Mesodermal cell (in vitro differentiated cells): Measurements from ENCODE around the gene APOBEC4. TPM values are rescaled to one million over a fixed set of nuclear protein-coding genes. Genes with fewer than 3 reads are reported as not detected.

Source experiments
- H3K27ac ChIP-seq: 2 replicates; pipeline ENCODE4 v1.7.0; 2013; ENCODE audit warnings: mild to moderate bottlenecking, low read depth, low read length, moderate library complexity; ENCODE audit not compliant: severe bottlenecking
- H3K36me3 ChIP-seq: 2 replicates; pipeline ENCODE4 v1.7.1; 2013; ENCODE audit warnings: mild to moderate bottlenecking, low read length, moderate library complexity; ENCODE audit not compliant: control insufficient read depth, insufficient read depth
- H3K4me1 ChIP-seq: one replicate; pipeline ENCODE4 v1.7.1; 2013; ENCODE audit warnings: mild to moderate bottlenecking, low read length; ENCODE audit not compliant: insufficient read depth, control insufficient read depth, poor library complexity, severe bottlenecking
- H3K4me3 ChIP-seq: 2 replicates; pipeline ENCODE4 v1.7.0; 2013; ENCODE audit warnings: low read length, control low read depth, mild to moderate bottlenecking; ENCODE audit not compliant: insufficient read depth, poor library complexity, severe bottlenecking; ENCODE audit errors: extremely low read depth
- H3K9me3 ChIP-seq: 2 replicates; pipeline ENCODE4 v1.7.1; 2013; ENCODE audit warnings: mild to moderate bottlenecking, low read length, moderate library complexity; ENCODE audit not compliant: control insufficient read depth
- WGBS, 2 experiments: methylation state at CpG; one replicate each; pipeline ENCODE4 v1.1.5; 2013; ENCODE audit warnings: missing lambda C conversion rate in 2 of 2; ENCODE audit not compliant: insufficient coverage in 2 of 2; 5-methylcytosine and 5-hydroxymethylcytosine counted together
- polyA plus RNA-seq, 2 experiments: library from polyadenylated mRNA; stranded (reverse); fragments of 50-300 nt; gene quantifications; one replicate each; pipeline ENCODE4 v1.2.3, GENCODE V29; 2013

The APOBEC4 gene
- not detected for polyA plus RNA-seq (2013, experiment 1 of 2)
- polyA plus RNA-seq (2013, experiment 2 of 2): not detected

DNA sequence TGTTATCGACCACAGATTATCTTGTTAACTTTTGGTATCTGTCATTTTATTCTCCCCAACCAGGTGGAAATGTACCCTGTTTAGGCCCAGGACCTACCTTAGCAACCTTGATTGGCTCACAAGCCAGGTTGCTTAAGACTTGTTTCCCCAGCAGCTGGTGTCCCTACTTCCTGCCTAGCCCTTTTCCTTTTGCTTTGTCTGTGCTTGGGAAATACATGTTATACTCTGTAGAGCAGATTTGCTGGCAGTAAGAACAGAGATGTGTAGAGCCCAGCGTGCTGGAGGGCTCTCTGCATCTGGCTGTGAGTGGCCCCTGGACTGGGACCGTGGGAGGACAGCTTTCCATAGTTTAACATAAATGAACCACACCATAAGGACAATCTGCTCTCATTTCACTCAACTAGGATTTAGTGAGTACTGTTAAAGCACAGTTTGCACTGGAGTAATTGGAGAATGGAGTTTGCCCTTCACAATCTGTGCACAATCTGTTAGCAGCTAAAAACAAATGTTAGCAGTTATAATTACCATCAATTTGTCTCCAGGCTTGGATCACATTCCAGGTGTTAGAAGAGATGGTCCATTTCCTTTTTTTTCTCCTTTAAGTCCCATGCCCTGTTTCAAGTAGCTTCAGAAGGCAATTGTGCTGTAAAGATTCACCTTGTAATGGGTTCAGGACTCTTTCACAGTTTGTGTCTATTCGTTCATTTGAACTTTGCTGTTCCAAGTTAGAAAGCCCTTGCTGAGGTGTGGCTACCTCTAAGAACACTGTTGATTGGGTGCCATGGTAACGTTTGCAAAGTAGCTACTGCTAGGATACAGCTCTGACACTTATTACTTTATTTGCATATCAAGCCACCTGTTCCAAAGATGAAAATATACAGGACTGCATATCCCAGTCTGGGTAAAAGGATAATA is at the start of gene APOBEC4:
TSS of gene APOBEC4 (minus strand) at position 770 of the 915 bp plus-strand sequence. CDS start 4,535 bp downstream, outside the sequence.
- 96% methylated on average over 4 of the region's 5 CpGs; no CpG with 5 or more reads in 1 of the 2 experiments for WGBS, 2 experiments

DNA sequence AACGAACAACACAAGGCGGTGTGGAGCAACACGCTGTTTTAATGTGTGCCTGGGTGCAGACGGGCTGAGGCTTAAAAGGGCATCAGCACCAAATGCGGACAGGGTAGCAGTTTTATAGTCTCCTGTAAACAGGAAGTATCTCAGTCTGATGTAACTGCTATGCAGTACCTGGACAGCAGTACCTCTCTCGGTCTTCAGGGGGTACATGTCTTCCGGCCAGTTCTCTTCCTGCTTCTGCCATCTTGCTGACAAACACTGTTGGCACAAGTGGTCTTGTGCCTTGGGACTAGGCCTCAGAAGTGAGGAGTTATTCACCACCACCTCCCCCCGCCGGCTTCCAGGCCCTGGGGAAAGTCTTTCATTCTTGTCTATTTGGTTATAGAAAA is 49.7 kb upstream of the APOBEC4 start:
- WGBS, 2 experiments: 99 to 100% methylated on average over 7 of the region's 9 CpGs
- Histone ChIP-seq H3K36me3 (no peaks in the 10 kb centered on the region), H3K4me1 (peaks cover 24% of the 10 kb centered on the region)

More for the DNA sequence above, at the start of gene APOBEC4:
- Histone ChIP-seq H3K4me1 (peaks cover 11% of the 10 kb centered on the region), H3K27ac (no peak within 1 kb of the TSS), H3K36me3 (no peaks in the 10 kb centered on the region), H3K9me3 (no peaks in the 10 kb centered on the region), H3K4me3 (no peak within 1 kb of the TSS)

GRCh38 chr1:183702087-183702812 is 49.1 kb upstream of the APOBEC4 start:
- 95 to 97% methylated on average over 5 of the region's 7 CpGs for WGBS, 2 experiments
- Histone ChIP-seq H3K4me1 (peaks cover 27% of the 10 kb centered on the region), H3K27ac (no peak overlapping the region), H3K9me3 (no peaks in the 10 kb centered on the region), H3K36me3 (no peaks in the 10 kb centered on the region), H3K4me3 (no peak overlapping the region)

More for the DNA sequence above, 49.7 kb upstream of the APOBEC4 start:
- no peak overlapping the region for H3K27ac ChIP-seq
- no peaks in the 10 kb centered on the region for H3K9me3 ChIP-seq
- no peak overlapping the region for H3K4me3 ChIP-seq

GRCh38 chr1:183699616-183700160 is 46.6 kb upstream of the APOBEC4 start:
- Histone ChIP-seq H3K9me3 (no peaks in the 10 kb centered on the region), H3K4me1 (peaks cover 32% of the 10 kb centered on the region), H3K4me3 (no peak overlapping the region), H3K36me3 (no peaks in the 10 kb centered on the region), H3K27ac (peak overlapping the region; percentile 94)
- 50 to 89% methylated on average over 1 of the region's 4 CpGs for WGBS, 2 experiments

DNA sequence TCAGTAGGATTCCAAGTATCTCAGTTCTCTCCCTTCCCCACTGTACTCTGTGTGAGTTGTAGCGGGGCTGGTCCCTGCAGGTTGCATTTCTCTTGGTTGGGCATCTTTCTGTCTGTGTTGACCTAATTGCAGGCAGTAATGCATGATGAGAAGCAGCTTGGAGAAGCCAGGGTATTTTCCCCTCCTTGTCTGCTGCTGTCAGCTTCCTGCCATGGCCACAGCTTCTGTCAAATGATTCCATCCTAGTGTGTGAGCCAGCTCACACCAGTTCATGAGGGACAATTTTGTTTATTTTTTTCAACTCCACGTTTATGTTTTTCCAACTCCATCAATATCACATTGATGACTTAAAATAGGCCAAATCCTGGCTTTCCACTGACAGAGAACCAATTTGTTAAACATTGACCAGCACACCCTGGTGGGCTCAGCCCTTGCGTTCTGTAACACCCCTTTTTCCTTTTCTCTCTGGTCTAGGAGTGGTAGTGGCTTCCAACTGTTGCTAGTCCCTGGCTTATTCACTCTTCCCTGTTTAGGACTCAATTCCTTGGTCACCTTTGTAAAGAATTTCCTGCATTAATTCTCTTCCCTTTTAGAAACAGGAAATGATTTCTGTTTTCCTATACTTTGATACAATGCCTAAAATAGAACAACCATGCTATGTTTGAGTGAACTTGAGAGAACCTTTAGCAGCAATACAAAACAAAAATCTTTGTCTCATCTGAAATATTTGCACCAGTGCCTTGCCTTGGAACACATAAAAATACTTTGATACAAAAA is 44.9 kb upstream of the APOBEC4 start:
- 82 to 100% methylated on average over 1 to 2 of the region's 3 CpGs for WGBS, 2 experiments
- H3K36me3 ChIP-seq: no peaks in the 10 kb centered on the region
- H3K4me1 ChIP-seq: peaks cover 32% of the 10 kb centered on the region
- H3K9me3 ChIP-seq: no peaks in the 10 kb centered on the region
- no peak overlapping the region for H3K27ac ChIP-seq
- H3K4me3 ChIP-seq: no peak overlapping the region

DNA sequence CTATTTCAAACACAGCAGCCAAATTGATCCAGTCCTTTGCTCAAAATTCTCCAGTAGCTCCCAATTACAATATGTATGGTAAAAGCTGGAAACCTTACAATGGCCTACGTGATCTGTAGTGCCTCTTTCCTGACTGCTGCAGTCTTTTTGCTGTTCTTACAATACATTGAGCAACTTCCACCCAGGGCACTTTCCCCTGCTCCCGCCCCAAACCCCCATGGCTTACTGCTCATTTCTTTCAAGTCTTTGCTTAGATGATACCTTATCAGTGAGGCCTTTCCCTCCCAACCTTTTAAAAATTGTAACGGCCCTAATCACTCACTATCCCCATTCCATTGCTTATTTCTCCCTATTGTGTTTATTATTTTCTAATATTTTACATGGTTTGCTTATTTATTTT is 43.9 kb upstream of the APOBEC4 start:
- 89% methylated on average over 2 of the region's 3 CpGs for WGBS, 2 experiments

DNA sequence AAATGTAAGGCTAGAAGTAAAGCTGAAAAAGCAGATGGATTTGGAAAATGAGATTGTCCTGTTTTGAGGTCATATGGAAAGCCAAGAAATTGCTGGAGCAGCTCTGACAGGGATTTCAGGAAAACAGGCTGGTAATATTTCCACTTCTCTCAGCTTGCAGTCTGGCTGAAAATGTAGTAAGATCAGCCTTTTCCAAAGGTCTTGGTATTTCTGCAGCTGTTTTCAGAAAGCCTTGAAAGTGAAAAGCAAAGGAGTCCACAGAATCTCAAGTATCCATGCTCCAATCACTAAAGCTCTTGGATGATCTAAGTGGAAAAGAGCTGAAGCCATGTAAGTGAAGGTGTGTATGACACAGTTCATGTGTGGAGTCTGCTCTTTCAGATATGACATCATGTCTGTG is 41.6 kb upstream of the APOBEC4 start:
- Histone ChIP-seq H3K4me1 (peaks cover 25% of the 10 kb centered on the region), H3K36me3 (no peaks in the 10 kb centered on the region), H3K4me3 (no peak overlapping the region), H3K9me3 (no peaks in the 10 kb centered on the region), H3K27ac (no peak overlapping the region)

More for the DNA sequence above, 43.9 kb upstream of the APOBEC4 start:
- Histone ChIP-seq H3K9me3 (no peaks in the 10 kb centered on the region), H3K36me3 (no peaks in the 10 kb centered on the region), H3K27ac (no peak overlapping the region), H3K4me1 (peaks cover 26% of the 10 kb centered on the region), H3K4me3 (no peak overlapping the region)

DNA sequence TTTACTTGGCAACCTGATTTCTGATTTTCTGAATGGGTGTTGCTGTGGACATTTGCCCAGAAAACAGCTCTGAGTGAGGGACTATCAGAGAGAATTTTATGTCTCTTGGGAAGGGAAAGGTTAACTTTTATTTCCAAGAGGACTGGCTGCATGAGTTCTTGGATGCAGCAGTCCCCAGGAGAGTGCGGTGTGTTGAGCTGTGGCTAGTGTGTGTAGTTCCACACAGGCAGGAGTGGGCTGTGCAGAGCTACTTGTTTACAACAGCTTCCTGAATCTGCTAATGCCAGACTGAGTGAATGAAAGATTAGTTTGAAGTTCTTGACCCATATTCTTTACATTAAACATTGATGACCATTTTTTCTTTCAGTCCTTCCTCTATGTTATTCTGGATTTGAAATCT is 41.0 kb upstream of the APOBEC4 start:
- peaks cover 19% of the 10 kb centered on the region for H3K4me1 ChIP-seq
- no peak overlapping the region for H3K27ac ChIP-seq
- WGBS, 2 experiments: 80 to 100% methylated on average over 1 of the region's 1 CpG
- H3K36me3 ChIP-seq: no peaks in the 10 kb centered on the region
- H3K4me3 ChIP-seq: no peak overlapping the region
- no peaks in the 10 kb centered on the region for H3K9me3 ChIP-seq

DNA sequence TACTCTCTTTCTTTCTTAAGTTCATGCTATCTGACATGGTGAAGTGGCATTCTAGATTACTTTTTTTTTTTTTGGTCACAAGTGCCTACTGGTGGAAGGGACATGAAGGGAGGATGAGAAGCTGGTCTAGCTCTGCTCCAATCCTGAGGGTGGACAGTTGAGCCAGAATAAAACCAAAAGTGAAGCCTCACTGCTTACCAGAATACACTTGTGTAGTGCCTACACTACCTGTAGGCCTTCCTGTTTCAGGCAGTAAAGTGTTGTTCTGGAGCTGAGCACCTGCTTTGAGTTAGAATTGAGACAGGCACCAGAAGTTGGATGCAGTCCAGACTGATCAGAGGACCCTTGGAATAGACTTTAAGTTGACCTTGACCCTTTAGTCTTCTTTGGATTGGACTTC is 40.4 kb upstream of the APOBEC4 start:
- Histone ChIP-seq H3K36me3 (no peaks in the 10 kb centered on the region), H3K9me3 (no peaks in the 10 kb centered on the region)

DNA sequence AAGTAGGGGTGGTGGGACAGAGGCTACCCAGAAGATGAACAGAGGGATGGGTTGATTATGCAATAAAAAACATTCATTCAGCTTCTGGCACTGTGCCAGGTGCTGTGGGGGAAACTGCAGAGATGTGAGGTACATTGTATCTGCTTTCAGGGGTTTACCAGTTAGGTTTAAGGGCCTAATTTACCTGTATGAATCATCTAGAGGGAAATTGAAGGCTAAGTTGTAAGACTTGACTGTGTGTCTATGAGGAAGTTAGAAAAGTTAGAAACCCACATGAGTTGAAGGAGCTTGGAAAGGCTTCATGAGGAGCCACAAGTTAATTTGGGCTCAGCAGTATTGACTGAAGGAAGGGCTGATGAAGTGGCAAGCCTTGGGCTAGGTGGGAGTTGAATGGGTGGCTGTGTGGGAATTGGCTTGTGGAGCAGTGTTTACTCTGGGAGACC is 36.7 kb upstream of the APOBEC4 start:
- no peaks in the 10 kb centered on the region for H3K36me3 ChIP-seq
- no peak overlapping the region for H3K27ac ChIP-seq
- no peak overlapping the region for H3K4me3 ChIP-seq
- no peaks in the 10 kb centered on the region for H3K9me3 ChIP-seq
- H3K4me1 ChIP-seq: no peaks in the 10 kb centered on the region

More for the DNA sequence above, 40.4 kb upstream of the APOBEC4 start:
- no peak overlapping the region for H3K4me3 ChIP-seq
- no peak overlapping the region for H3K27ac ChIP-seq
- peaks cover 14% of the 10 kb centered on the region for H3K4me1 ChIP-seq
